Gastroesophageal sphincter (tissue), 3 donors: ENCODE data around the gene NDRG3.

Experiments used
- POLR2A ChIP-seq, 2 donors: fragments of 450-650 bp; IDR thresholded peaks; one replicate each; pipeline ENCODE4 v1.6.1; 2017; ENCODE audit warnings: antibody characterized with exemption in 2 of 2, mild to moderate bottlenecking in 2 of 2, moderate library complexity in 1 of 2
- TF ChIP-seq, protein P1 (sequence below), 4 experiments: fragments of 200-600 bp in 2 of 4; fragments of 450-650 bp in 2 of 4; sonication (generic) in 1 of 4; IDR thresholded peaks; one replicate each; pipeline ENCODE4 v1.5.1; 2017 to 2019; ENCODE audit warnings: antibody characterized with exemption in 4 of 4, mild to moderate bottlenecking in 2 of 4, moderate library complexity in 2 of 4

DNA sequence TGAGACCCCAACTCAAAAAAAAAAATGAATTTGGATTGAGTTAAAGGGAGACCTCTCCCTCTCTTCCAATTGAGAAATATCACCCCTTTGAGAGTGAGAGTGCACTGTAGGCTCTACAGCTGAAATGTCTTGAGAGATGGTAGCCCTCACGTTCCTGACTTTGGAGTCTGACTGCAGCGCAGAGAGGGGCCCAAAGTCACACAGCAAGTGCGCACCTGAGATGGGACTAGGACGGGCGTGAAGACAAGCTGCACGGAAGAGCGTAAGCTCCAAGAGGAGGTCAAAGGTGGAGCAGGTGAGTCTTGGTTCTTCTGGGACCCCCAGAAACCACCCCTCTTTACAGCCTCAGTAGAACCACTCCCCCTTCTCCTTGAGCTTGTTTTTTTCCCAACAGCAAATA is 100.5 kb downstream of the NDRG3 start:
- TF ChIP-seq, protein P1, sequence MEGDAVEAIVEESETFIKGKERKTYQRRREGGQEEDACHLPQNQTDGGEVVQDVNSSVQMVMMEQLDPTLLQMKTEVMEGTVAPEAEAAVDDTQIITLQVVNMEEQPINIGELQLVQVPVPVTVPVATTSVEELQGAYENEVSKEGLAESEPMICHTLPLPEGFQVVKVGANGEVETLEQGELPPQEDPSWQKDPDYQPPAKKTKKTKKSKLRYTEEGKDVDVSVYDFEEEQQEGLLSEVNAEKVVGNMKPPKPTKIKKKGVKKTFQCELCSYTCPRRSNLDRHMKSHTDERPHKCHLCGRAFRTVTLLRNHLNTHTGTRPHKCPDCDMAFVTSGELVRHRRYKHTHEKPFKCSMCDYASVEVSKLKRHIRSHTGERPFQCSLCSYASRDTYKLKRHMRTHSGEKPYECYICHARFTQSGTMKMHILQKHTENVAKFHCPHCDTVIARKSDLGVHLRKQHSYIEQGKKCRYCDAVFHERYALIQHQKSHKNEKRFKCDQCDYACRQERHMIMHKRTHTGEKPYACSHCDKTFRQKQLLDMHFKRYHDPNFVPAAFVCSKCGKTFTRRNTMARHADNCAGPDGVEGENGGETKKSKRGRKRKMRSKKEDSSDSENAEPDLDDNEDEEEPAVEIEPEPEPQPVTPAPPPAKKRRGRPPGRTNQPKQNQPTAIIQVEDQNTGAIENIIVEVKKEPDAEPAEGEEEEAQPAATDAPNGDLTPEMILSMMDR (IDR thresholded peaks at IDR 0.05) = no peak
- no peak for TF ChIP-seq POLR2A (IDR thresholded peaks at IDR 0.05)
